ENCODE data around the gene HNRNPAB. TPM values are rescaled to one million over a fixed set of nuclear protein-coding genes. Genes with fewer than 3 reads are reported as not detected.
"Not testable (repeated sequence)": the region's sequence is repeated elsewhere in the genome, so short reads cannot be mapped to it uniquely, and the experiment has no call there.

The HNRNPAB gene
- total and polyA plus RNA-seq, 3 donors from 2014 or later = 63.1 to 71.0 (median 66.2) TPM

DNA sequence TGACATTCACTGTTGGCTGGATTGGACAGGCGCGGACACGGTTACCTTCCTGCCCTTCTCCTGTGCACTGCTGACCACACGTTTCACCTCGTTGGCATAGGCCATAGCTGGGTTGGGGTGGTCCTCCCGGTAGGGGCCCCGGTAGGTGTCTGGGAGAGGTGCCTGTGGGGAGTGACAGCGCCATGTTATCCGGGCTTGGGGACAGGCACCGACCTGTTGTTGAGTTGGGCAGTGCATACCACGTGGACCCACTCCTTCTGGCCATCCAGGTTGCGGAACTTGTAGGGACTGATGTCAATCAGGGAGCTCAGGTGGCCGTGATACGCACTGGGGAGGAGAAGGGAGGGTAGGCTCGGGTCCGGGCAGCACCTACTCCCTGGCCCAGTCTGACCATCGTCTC, 20.1 kb downstream of the HNRNPAB start:
- no peak for TF ChIP-seq POLR2A (IDR thresholded peaks at IDR 0.05)
- no peak for TF ChIP-seq CTCF (IDR thresholded peaks at IDR 0.05)
- intact Hi-C loops (cut with DNase I; ENCODE audit: low total_unique reads) = no loop called here
- H3K27ac ChIP-seq = no peak overlapping the region
- H3K4me1 ChIP-seq = no peaks in the 10 kb centered on the region
- 85 to 92% methylated on average over 11 to 17 of the region's 17 CpGs for WGBS, 2 donors
- H3K4me3 ChIP-seq = no peak overlapping the region
- no peaks in the 10 kb centered on the region for H3K36me3 ChIP-seq (ENCODE audit: low read depth, missing control alignments)
- DNase-seq = no peak
- H3K27me3 ChIP-seq = no peaks in the 10 kb centered on the region
- H3K9me3 ChIP-seq = no peaks in the 10 kb centered on the region

DNA sequence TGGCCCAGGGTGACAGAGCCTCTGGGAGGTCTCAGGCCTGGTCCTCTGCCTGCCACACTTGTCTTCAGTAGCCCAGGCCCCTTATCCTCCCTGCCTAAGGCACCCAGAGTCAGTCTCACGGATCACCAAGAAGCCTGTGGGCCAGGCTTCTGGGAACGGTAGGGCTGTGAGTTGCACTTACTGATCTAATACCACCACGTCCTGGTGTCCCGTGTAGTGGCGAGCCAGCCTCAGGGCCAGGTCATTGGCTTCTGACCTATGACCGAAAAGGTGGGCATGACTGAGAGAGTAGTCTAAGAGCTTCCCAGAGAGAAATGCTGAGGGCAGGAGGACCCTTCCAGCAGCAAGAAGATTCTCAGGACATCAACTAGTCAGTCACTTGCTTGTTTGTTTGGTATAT, 20.8 kb downstream of the HNRNPAB start:
- WGBS, 2 donors = 89 to 94% methylated on average over 6 of the region's 6 CpGs
- no peak overlapping the region for H3K4me3 ChIP-seq
- no peak overlapping the region for H3K27ac ChIP-seq
- H3K9me3 ChIP-seq = no peaks in the 10 kb centered on the region
- no peaks in the 10 kb centered on the region for H3K4me1 ChIP-seq
- H3K36me3 ChIP-seq (ENCODE audit: low read depth, missing control alignments) = no peaks in the 10 kb centered on the region
- no peaks in the 10 kb centered on the region for H3K27me3 ChIP-seq
- TF ChIP-seq CTCF (IDR thresholded peaks at IDR 0.05) (no peak), POLR2A (IDR thresholded peaks at IDR 0.05) (no peak)
- intact Hi-C loops (cut with DNase I; ENCODE audit: low total_unique reads) = no loop called here
- DNase-seq = no peak

DNA sequence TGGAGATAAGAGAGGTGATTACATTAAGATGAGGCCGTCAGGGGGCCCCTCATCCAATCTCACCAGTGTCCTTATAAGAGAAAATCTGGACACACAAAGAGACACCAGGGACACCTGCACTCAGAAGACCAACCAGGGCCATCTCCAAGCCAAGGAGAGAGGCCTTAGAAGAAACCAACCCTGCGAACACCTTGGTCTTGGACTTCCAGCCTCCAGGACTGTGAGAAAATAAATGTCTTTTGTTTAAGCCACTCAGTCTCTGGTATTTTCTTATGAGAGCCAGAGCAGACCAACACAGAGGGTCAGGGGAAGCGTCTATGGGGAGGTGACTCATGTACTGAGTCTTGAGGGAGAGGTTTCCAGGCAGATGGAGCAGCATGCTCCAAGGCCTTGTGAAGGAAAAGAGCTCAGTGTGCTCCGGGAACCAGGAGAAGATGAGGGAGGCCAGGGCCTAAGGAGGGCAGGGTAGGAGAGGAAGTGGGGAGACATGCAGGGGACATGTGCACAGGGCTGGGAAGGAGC, 22.9 kb downstream of the HNRNPAB start:
- H3K36me3 ChIP-seq (ENCODE audit: low read depth, missing control alignments) = no peaks in the 10 kb centered on the region
- no peaks in the 10 kb centered on the region for H3K27me3 ChIP-seq
- no peaks in the 10 kb centered on the region for H3K9me3 ChIP-seq
- 94 to 96% methylated on average over 4 of the region's 4 CpGs for WGBS, 2 donors
- intact Hi-C loops (cut with DNase I; ENCODE audit: low total_unique reads) = no loop called here
- H3K4me1 ChIP-seq = peaks cover 10% of the 10 kb centered on the region
- no peak for DNase-seq
- TF ChIP-seq POLR2A (IDR thresholded peaks at IDR 0.05) = no peak
- no peak for TF ChIP-seq CTCF (IDR thresholded peaks at IDR 0.05)
- H3K27ac ChIP-seq = no peak overlapping the region
- no peak overlapping the region for H3K4me3 ChIP-seq

DNA sequence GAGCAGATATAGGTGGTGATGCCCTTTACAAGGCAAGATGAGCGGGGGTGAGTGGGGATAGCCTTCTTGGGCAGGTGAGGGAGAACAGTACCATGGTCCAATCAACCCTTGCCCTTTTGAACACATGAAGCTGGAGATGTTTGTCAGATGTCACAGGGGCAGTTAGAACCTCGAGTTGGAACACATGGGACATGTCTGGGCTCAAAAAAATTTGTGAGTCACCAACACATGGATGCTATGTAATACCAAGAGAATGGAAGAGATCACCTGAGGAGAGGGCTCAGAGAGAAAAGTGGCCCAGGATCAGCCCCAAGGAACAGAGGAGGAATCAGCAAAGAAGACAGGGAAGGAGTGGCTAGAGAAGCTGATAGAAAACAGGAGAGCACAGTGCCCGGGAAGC, 23.6 kb downstream of the HNRNPAB start:
- Histone ChIP-seq H3K27ac (no peak overlapping the region), H3K9me3 (no peaks in the 10 kb centered on the region), H3K27me3 (no peaks in the 10 kb centered on the region), H3K4me1 (peaks cover 10% of the 10 kb centered on the region), H3K4me3 (no peak overlapping the region), H3K36me3 (ENCODE audit: low read depth, missing control alignments) (no peaks in the 10 kb centered on the region)
- intact Hi-C loops (cut with DNase I; ENCODE audit: low total_unique reads) = no loop called here
- DNase-seq = no peak
- WGBS, 2 donors = 95 to 98% methylated on average over 3 of the region's 3 CpGs
- TF ChIP-seq CTCF (IDR thresholded peaks at IDR 0.05) = no peak
- no peak for TF ChIP-seq POLR2A (IDR thresholded peaks at IDR 0.05)

GRCh38 chr5:178228609-178229008, 24.3 kb downstream of the HNRNPAB start:
- no peak for DNase-seq
- TF ChIP-seq POLR2A (IDR thresholded peaks at IDR 0.05) (no peak), CTCF (IDR thresholded peaks at IDR 0.05) (no peak)
- 92 to 95% methylated on average over 11 of the region's 11 CpGs for WGBS, 2 donors
- Histone ChIP-seq H3K4me3 (no peak overlapping the region), H3K4me1 (peaks cover 15% of the 10 kb centered on the region), H3K27me3 (no peaks in the 10 kb centered on the region), H3K9me3 (no peaks in the 10 kb centered on the region), H3K27ac (no peak overlapping the region), H3K36me3 (ENCODE audit: low read depth, missing control alignments) (no peaks in the 10 kb centered on the region)
- intact Hi-C loops (cut with DNase I; ENCODE audit: low total_unique reads) = no loop called here

DNA sequence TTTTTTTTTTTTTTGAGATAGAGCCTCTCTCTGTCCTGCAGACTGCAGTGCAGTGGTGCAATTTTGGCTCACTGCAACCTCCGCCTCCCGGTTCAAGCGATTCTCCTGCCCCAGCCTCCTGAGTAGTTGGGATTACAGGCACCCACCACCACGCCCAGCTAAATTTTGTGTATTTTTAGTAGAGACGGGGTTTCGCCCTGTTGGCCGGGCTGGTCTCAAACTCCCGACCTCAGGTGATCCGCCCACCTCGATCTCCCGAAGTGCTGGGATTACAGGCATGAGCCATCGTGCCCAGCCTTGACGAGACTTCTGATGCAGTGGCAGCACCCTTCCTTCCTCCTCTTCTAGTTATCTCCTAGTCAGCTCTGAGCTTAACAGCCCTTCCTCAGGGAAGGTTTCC, 24.8 kb downstream of the HNRNPAB start:
- DNase-seq; H3K27me3 ChIP-seq; intact Hi-C loops (cut with DNase I; ENCODE audit: low total_unique reads); H3K4me3 ChIP-seq; H3K27ac ChIP-seq; H3K36me3 ChIP-seq (ENCODE audit: low read depth, missing control alignments); H3K9me3 ChIP-seq: not testable (repeated sequence)
- WGBS, 2 donors = 88 to 93% methylated on average over 13 of the region's 13 CpGs
- H3K4me1 ChIP-seq = peaks cover 15% of the 10 kb centered on the region

Measured in testis (tissue), 3 donors.